Activated T-cell treated with anti-CD3 and anti-CD28 coated beads for 48 hours (primary cell): ENCODE data around the gene CHST3.

Source experiments
- DNase-seq: peaks from one replicate; pipeline ENCODE4 v3.0.0-alpha.2; 2020; ENCODE audit warnings: low read depth

Gene CHST3

DNA sequence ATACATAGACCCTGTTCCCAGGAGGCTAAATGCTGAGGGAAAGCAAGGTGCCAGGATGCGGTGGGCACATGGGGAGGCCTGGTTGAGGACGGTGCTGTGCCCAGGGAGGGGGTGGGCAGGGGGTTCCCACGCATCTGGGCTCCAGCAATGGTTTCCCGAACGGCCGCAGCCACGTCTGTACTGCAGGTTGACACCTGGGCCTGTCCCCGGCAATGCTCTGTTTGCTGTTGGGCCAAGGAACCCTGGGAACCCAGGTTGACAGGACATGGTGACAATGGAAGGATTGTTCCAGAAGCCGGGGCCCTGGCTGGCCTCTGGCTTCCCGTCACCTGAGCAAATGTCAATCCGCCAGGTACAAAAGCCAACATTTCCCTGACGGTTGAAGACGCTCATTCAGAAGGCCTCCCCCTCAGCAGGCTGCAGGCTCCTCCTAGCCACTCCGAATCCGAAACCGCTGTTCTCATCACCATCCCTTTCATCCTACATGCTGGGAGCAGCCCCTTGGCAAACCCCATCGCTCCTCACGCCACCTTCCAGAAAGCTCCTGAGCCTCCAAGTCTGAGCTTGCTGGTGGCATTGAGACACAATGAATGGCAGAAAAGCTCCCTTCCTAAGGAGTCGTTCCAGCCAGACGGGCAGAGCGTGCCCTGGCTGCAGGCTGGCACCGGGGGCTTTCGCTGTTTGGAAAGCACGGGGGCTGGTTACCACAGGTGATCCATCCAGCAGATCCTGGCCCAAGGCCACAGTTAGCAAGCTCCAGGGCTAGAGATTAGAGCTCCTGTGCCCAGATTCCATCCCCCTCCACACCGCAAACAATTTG lies 92.9 kb downstream of the CHST3 start:
- no peak for DNase-seq

DNA sequence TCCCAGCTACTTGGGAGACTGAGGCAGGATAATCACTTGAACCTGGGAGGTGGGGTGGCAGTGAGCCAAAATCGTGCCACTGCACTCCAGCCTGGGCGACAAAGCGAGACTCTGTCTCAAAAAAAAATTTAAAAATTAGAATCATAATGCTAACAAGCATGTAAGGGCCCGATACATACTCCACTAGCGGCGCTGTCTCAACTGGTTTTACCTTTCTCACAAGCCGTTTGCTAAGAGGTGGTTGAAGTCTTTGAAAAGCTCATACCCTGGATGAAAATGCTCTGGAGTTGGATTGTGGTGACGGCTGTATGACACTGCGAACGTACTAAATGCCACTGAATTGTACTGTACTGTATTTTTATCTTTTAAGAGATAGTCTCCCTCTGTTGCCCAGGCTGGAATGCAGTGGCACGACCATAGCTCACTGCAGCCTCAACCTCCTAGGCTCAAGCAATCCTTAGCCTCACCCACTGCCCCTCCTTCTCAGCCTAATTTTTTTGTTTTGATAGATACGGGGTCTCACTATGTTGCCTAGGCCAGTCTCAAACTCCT lies 94.2 kb downstream of the CHST3 start:
- no peak for DNase-seq

DNA sequence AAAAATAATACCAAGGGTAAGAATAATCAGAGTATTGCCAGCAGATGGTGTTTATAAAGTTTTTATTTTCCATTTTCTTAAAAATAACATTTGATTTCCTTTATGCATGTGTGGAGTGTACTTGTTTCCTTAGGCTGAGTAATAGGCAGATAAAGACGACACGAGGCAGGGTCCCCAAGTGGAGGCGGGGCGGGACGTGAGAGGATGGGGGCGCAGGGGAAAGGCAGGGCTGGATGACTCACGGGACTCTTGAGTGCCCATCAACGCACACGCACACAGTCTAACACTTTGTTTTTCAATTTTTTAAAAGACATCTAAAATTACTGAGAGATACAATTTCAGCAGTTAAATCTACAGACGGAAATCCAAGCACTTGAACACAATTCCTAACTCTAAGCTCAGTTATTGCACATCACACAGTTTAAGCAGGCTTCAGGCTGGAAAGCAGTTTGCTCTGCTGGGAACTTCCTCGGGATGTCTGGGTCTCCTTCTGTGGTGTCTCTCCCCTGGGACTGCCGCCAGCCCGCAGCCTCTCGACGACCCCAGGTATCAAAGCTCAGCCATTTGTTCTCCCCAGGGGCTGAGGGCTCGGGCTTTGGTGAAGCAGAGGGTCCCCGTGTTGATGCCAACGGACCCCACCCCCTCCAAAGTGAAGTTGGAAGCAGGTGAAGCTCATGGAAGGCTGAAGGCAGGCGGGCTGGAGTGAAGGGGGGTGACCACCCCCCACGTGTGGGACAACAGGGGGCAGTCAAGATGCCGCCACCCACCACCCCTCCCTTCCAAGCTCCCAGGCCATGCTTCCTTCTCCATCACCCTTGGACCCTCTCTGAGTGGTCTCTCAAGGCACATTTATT lies 95.0 kb downstream of the CHST3 start:
- no peak for DNase-seq

DNA sequence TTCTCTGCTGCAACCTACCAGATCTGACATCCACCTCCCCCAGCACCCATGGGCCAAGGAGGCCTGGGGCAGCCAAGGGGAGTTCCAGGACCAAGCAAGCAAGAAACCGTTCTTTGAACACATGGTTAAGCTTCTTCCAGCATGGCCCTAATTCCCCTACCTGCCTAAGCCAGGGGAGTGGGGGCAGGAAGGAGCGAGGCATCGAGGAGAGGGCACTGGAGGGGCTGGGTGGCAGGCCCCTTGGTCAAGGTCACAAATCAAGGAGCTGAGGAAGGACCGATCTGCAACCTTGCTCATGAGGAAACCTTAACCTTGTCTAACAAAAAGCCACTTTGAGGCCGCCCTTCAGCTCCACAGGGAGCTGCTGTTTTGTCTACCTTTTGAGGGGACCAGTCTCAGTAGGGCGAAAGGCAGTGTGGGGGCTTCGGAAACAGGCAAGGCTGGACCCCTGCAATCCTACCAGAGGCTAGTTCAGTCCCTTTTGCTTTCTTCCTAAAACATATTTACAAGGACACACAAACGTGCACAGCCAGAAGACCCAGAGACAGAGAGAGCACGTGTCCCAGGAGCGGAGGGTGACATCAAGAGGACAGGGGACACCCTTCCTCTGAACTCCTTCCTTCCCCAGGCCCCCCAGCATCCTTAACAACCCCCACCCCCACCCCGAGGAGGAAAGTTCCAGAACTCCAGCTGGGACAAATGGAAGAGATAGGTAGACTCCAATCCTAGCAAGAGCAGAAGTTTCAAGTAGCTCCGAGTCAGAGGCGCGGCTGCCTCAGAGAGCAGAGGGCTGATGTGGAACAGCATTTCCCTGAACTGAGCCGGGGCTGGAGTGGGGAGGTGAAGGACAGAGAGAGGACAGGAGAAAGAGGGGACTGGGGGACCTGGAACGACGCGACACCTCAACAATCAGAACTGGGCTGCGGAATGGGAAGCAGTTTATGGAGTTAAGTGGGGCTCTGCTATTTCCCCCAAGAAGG lies 95.9 kb downstream of the CHST3 start:
- no peak for DNase-seq

DNA sequence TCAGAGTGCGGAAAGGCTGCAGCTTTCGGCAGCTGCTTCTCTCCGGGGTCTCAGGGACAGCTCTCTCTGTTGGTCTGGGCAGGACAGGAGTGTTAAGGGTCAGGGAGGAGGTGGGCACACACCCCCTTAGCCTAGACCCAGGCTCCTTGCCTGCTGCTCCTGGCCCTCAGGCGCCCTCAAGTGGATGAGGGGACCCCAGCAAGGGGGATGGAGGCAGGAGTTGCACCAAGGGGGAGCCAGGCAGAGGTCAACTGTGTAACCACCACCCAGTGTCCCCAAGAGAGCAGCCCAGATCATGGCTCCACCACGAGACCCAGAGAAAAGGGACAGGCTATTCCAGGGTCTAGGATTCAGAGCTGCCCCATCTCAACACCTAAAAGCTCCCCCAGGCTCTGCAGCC lies 97.3 kb downstream of the CHST3 start:
- no peak for DNase-seq

DNA sequence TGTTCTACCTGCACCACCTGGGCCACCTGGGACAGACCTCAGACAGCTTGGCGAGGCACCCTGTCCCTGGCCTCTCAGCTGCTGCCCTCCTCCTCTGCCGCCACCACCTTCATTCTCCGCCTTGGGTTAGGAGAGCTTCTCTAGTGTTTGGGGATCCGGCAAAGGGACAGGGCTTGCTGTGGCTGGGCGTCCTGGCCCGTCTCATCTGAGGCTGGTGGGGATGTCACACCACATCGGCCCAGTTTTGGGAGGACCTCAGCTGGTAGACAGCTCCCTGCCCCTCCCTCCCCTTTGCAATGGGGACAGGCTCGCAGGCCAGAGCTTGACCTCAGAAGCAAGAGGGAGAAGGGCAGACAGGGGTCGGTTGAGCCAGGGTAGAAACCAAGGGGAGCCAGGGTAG lies 97.7 kb downstream of the CHST3 start:
- no peak for DNase-seq

DNA sequence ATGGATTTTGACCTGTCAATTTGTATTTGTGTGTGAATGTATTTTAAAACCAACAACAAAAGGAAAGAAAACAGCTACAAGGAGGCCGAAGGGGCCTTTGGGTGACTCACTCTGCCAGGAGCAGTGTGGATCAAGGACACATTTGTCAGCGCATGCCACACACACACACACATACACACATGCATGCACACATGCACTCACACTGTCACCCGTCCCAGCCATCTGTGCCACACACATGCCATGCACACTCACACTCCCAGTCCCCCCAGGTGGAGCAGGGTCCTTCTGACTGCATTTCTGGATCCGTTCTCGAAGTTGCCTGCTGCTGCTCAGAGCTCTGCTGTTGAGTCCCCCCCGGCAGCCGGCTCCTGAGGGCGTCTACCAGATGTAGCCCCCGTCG lies 98.2 kb downstream of the CHST3 start:
- no peak for DNase-seq
